Measurements from ENCODE around the gene MED9. TPM values are rescaled to one million over a fixed set of nuclear protein-coding genes. Genes with fewer than 3 reads are reported as not detected.

Gene MED9
- total RNA-seq, 1 experiment from 2014 or later = 28.3 TPM

- TF ChIP-seq EZH2 (IDR thresholded peaks at IDR 0.05; ENCODE audit: low read length, unreplicated experiment) (no peak), EZH2phosphoT487 (IDR thresholded peaks at IDR 0.05; ENCODE audit: borderline replicate concordance, low read length) (no peak), CTCF (conservative IDR thresholded peaks at IDR 0.05; ENCODE audit: low read depth, low read length) (no peak)
- Histone ChIP-seq H3K9ac (ENCODE audit: low read length) (peak overlapping the region; percentile 82), H3K4me2 (ENCODE audit: low read length) (peak overlapping the region; percentile 83), H3K27me3 (ENCODE audit: low read length) (no peaks in the 10 kb centered on the region), H3K4me1 (ENCODE audit: insufficient read depth, low read length) (peaks cover 17% of the 10 kb centered on the region), H3K27ac (ENCODE audit: low read length) (no peak overlapping the region), H3F3A (ENCODE audit: low read length, unreplicated experiment) (no peaks in the 10 kb centered on the region), H3K9me2 (replicated peaks; ENCODE audit: low read length) (no peaks in the 10 kb centered on the region), H3K36me3 (ENCODE audit: low read depth, low read length) (peaks cover 14% of the 10 kb centered on the region; the same call in 1 of the 2 replicates), H4K20me1 (ENCODE audit: low read length) (peaks cover 8% of the 10 kb centered on the region; the same call in 1 of the 2 replicates), H3K9me3 (ENCODE audit: low read length) (no peaks in the 10 kb centered on the region), H2AFZ (ENCODE audit: low read length) (no peak overlapping the region), H3K79me2 (ENCODE audit: low read length) (no peaks in the 10 kb centered on the region), H3K4me3 (ENCODE audit: low read length) (peak overlapping the region; percentile 86)
- POLR2A ChIA-PET (ENCODE audit: unreplicated experiment) = interaction anchor here (0.5 kb wide), 1 partner anchor 225 kb away, joined by 3 read pairs; no protein-coding TSS in a partner anchor
- peak; percentile 22 for DNase-seq
- BruUV-seq (replicated peaks) = TSS peak; percentile 75
- ATAC-seq = peak; percentile 2
- CTCF ChIA-PET = interaction anchor here (0.6 to 2.0 kb wide), 5 partner anchors 43 to 146 kb away, joined by 4 to 19 read pairs (median 12); no protein-coding TSS in a partner anchor
- intact Hi-C loops (cut with micrococcal nuclease) = loop anchor here (1.0 to 10.0 kb wide), 3 partner anchors 75 to 139 kb away; no protein-coding TSS in a partner anchor
These were observed 18.9 kb downstream of the MED9 start for GRCh38 chr17:17495536-17496188.

GRCh38 chr17:17496189-17497064 is 19.6 kb downstream of the MED9 start, which contains the start of gene RASD1:
TSS of gene RASD1 (minus strand) at chr17:17496395. CDS start at chr17:17496181, 214 bp downstream.
- ChIA-PET CTCF (interaction anchor here (0.6 to 2.0 kb wide), 10 partner anchors 16 to 249 kb away, joined by 3 to 19 read pairs (median 6); no protein-coding TSS in a partner anchor), POLR2A (ENCODE audit: unreplicated experiment) (interaction anchor here (0.5 to 0.6 kb wide), 7 partner anchors 53 to 484 kb away, joined by 3 to 10 read pairs (median 5); no protein-coding TSS in a partner anchor)
- H2AFZ ChIP-seq (ENCODE audit: low read length) = peak within 1 kb of the TSS; percentile 64
- peak within 1 kb of the TSS; percentile 9; the same call in 1 of the 2 replicates for H3K27ac ChIP-seq (ENCODE audit: low read length)
- H3K4me1 ChIP-seq (ENCODE audit: insufficient read depth, low read length) = peaks cover 17% of the 10 kb centered on the region
- H3K9me3 ChIP-seq (ENCODE audit: low read length) = no peaks in the 10 kb centered on the region
- peak; percentile 92 for TF ChIP-seq CTCF (conservative IDR thresholded peaks at IDR 0.05; ENCODE audit: low read depth, low read length)
- no peak for TF ChIP-seq EZH2phosphoT487 (IDR thresholded peaks at IDR 0.05; ENCODE audit: borderline replicate concordance, low read length)
- TF ChIP-seq EZH2 (IDR thresholded peaks at IDR 0.05; ENCODE audit: low read length, unreplicated experiment) = no peak
- H3K4me2 ChIP-seq (ENCODE audit: low read length) = peak within 1 kb of the TSS; percentile 83
- H3K9ac ChIP-seq (ENCODE audit: low read length) = peak within 1 kb of the TSS; percentile 82
- no peaks in the 10 kb centered on the region for H3K9me2 ChIP-seq (replicated peaks; ENCODE audit: low read length)
- H3F3A ChIP-seq (ENCODE audit: low read length, unreplicated experiment) = no peaks in the 10 kb centered on the region
- BruUV-seq (replicated peaks) = no TSS peak
- intact Hi-C loops (cut with micrococcal nuclease) = loop anchor here (1.0 to 10.0 kb wide), 3 partner anchors 74 to 140 kb away; no protein-coding TSS in a partner anchor
- DNase-seq = peak; percentile 94
- no peaks in the 10 kb centered on the region for H3K27me3 ChIP-seq (ENCODE audit: low read length)
- peaks cover 8% of the 10 kb centered on the region; the same call in 1 of the 2 replicates for H3K36me3 ChIP-seq (ENCODE audit: low read depth, low read length)
- 0 out of 2 replicates have a peak, but pooled peaks cover 6% of the 10 kb centered on the region for H4K20me1 ChIP-seq (ENCODE audit: low read length)
- ATAC-seq = peak; percentile 77
- H3K79me2 ChIP-seq (ENCODE audit: low read length) = no peaks in the 10 kb centered on the region
- H3K4me3 ChIP-seq (ENCODE audit: low read length) = peak within 1 kb of the TSS; percentile 86

Data from PC-3 (cell line).